ENCODE measurements around the gene ARHGAP32.

Gene ARHGAP32

GRCh38 chr11:128916681-128917080 is 275.4 kb downstream of the ARHGAP32 start:
- DNase-seq (ENCODE audit: extremely low read depth in 1 of 2, low read depth in 1 of 2): no peak

- DNase-seq (ENCODE audit: extremely low read depth in 1 of 2, low read depth in 1 of 2): no peak
These were observed 276.0 kb downstream of the ARHGAP32 start for GRCh38 chr11:128916037-128916572.

GRCh38 chr11:128915149-128915521 is 277.0 kb downstream of the ARHGAP32 start:
- DNase-seq (ENCODE audit: extremely low read depth in 1 of 2, low read depth in 1 of 2): no peak

Measured in activated CD8-positive, alpha-beta memory T cell treated with anti-CD3 and anti-CD28 coated beads for 1 hour (primary cell).